ENCODE data around the gene TBC1D1. TPM values are rescaled to one million over a fixed set of nuclear protein-coding genes. Genes with fewer than 3 reads are reported as not detected.
A peak's percentile ranks its signal among the peaks of the same experiment; 100 is the strongest.

Gene TBC1D1
- total and polyA plus RNA-seq, 2 donors (not counting 1 experiment from before 2014, with no cell fraction given), result 39.7 to 90.0 TPM

GRCh38 chr4:38172078-38172477, 281.2 kb downstream of the TBC1D1 start:
- Histone ChIP-seq H3K4me3 (replicated peaks in 1 of 4; ENCODE audit: control extremely low read depth in 1 of 4, insufficient read depth in 1 of 4, low read depth in 3 of 4, low read length in 4 of 4) (no peak overlapping the region), H3K27ac (ENCODE audit: insufficient read depth, low read length) (no peak overlapping the region), H3K9ac (ENCODE audit: insufficient read depth, low read length) (no peak overlapping the region), H3K27me3 (ENCODE audit: control insufficient read depth, insufficient read depth, low read length) (no peaks in the 10 kb centered on the region), H3K4me2 (ENCODE audit: extremely low read depth, insufficient read depth, low read length) (no peak overlapping the region), H3K4me1 (ENCODE audit: control insufficient read depth, extremely low read depth, insufficient read depth, low read length) (no peaks in the 10 kb centered on the region), H3K9me3 (ENCODE audit: control insufficient read depth, insufficient read depth, low read depth, low read length) (no peaks in the 10 kb centered on the region), H2AFZ (ENCODE audit: low read length) (no peak overlapping the region), H3K36me3 (ENCODE audit: control insufficient read depth, insufficient read depth, low read length) (no peaks in the 10 kb centered on the region), H3K79me2 (ENCODE audit: control insufficient read depth, insufficient read depth, low read length) (no peaks in the 10 kb centered on the region), H4K20me1 (ENCODE audit: control insufficient read depth, extremely low read depth, insufficient read depth, low read length) (no peaks in the 10 kb centered on the region)
- DNase-seq (ENCODE audit: low read depth in 2 of 2), result no peak
- TF ChIP-seq EZH2 (IDR thresholded peaks at IDR 0.05; ENCODE audit: low read length, missing control alignments), result no peak
- TF ChIP-seq CTCF (conservative IDR thresholded peaks at IDR 0.05 in 1 of 2, IDR thresholded peaks at IDR 0.05 in 1 of 2; ENCODE audit: low read depth in 1 of 2, low read length in 2 of 2), result no peak

- Histone ChIP-seq H3K27me3 (ENCODE audit: control insufficient read depth, insufficient read depth, low read length) (no peaks in the 10 kb centered on the region), H3K36me3 (ENCODE audit: control insufficient read depth, insufficient read depth, low read length) (no peaks in the 10 kb centered on the region), H3K79me2 (ENCODE audit: control insufficient read depth, insufficient read depth, low read length) (no peaks in the 10 kb centered on the region), H3K4me1 (ENCODE audit: control insufficient read depth, extremely low read depth, insufficient read depth, low read length) (no peaks in the 10 kb centered on the region), H4K20me1 (ENCODE audit: control insufficient read depth, extremely low read depth, insufficient read depth, low read length) (no peaks in the 10 kb centered on the region), H3K9ac (ENCODE audit: insufficient read depth, low read length) (no peak overlapping the region), H3K4me3 (replicated peaks in 1 of 4; ENCODE audit: control extremely low read depth in 1 of 4, insufficient read depth in 1 of 4, low read depth in 3 of 4, low read length in 4 of 4) (no peak overlapping the region), H2AFZ (ENCODE audit: low read length) (no peak overlapping the region), H3K9me3 (ENCODE audit: control insufficient read depth, insufficient read depth, low read depth, low read length) (no peaks in the 10 kb centered on the region), H3K27ac (ENCODE audit: insufficient read depth, low read length) (no peak overlapping the region), H3K4me2 (ENCODE audit: extremely low read depth, insufficient read depth, low read length) (no peak overlapping the region)
- DNase-seq (ENCODE audit: low read depth in 2 of 2), result no peak
- TF ChIP-seq EZH2 (IDR thresholded peaks at IDR 0.05; ENCODE audit: low read length, missing control alignments) (no peak), CTCF (conservative IDR thresholded peaks at IDR 0.05 in 1 of 2, IDR thresholded peaks at IDR 0.05 in 1 of 2; ENCODE audit: low read depth in 1 of 2, low read length in 2 of 2) (no peak)
Measured at GRCh38 chr4:38173935-38174518, 283.1 kb downstream of the TBC1D1 start.

- H3K4me1 ChIP-seq (ENCODE audit: control insufficient read depth, extremely low read depth, insufficient read depth, low read length), result peaks cover under 1% of the 10 kb centered on the region
- H3K4me3 ChIP-seq (replicated peaks in 1 of 4; ENCODE audit: control extremely low read depth in 1 of 4, insufficient read depth in 1 of 4, low read depth in 3 of 4, low read length in 4 of 4), result no peak overlapping the region
- H3K27me3 ChIP-seq (ENCODE audit: control insufficient read depth, insufficient read depth, low read length), result no peaks in the 10 kb centered on the region
- peak; percentile 38 to 39 for DNase-seq (ENCODE audit: low read depth in 2 of 2)
- no peak overlapping the region for H3K4me2 ChIP-seq (ENCODE audit: extremely low read depth, insufficient read depth, low read length)
- no peak overlapping the region for H2AFZ ChIP-seq (ENCODE audit: low read length)
- H3K9me3 ChIP-seq (ENCODE audit: control insufficient read depth, insufficient read depth, low read depth, low read length), result no peaks in the 10 kb centered on the region
- no peak for TF ChIP-seq CTCF (conservative IDR thresholded peaks at IDR 0.05 in 1 of 2, IDR thresholded peaks at IDR 0.05 in 1 of 2; ENCODE audit: low read depth in 1 of 2, low read length in 2 of 2)
- no peak for TF ChIP-seq EZH2 (IDR thresholded peaks at IDR 0.05; ENCODE audit: low read length, missing control alignments)
- no peak overlapping the region for H3K9ac ChIP-seq (ENCODE audit: insufficient read depth, low read length)
- H3K79me2 ChIP-seq (ENCODE audit: control insufficient read depth, insufficient read depth, low read length), result no peaks in the 10 kb centered on the region
- no peaks in the 10 kb centered on the region for H4K20me1 ChIP-seq (ENCODE audit: control insufficient read depth, extremely low read depth, insufficient read depth, low read length)
- H3K27ac ChIP-seq (ENCODE audit: insufficient read depth, low read length), result no peak overlapping the region
- H3K36me3 ChIP-seq (ENCODE audit: control insufficient read depth, insufficient read depth, low read length), result no peaks in the 10 kb centered on the region
Measured at GRCh38 chr4:38174801-38175200, 283.9 kb downstream of the TBC1D1 start.
